Fibroblast of villous mesenchyme (primary cell): ENCODE measurements around the gene PXMP4. TPM values are rescaled to one million over a fixed set of nuclear protein-coding genes. Genes with fewer than 3 reads are reported as not detected.

Source experiments
- DNase-seq: peaks from one replicate; pipeline ENCODE4 v3.0.0-alpha.2; 2010; ENCODE audit warnings: low read depth
- H3K4me3 ChIP-seq: 2 replicates; pipeline ENCODE4 v1.5.1; 2011; ENCODE audit warnings: low read depth, mild to moderate bottlenecking, low read length
- total RNA-seq: library from RNA; depleted of rRNA; stranded (reverse); fragments of >200 nt; gene quantifications from 2 replicates; pipeline ENCODE4 v1.2.3, GENCODE V29; 2012
- TF ChIP-seq, protein P1 (sequence below): IDR thresholded peaks from 2 replicates; pipeline ENCODE4 v1.5.1; 2012; ENCODE audit warnings: low read depth, mild to moderate bottlenecking, low read length; ENCODE audit not compliant: insufficient read depth

The PXMP4 gene
- total RNA-seq, 1 donor, result 5.2 TPM

DNA sequence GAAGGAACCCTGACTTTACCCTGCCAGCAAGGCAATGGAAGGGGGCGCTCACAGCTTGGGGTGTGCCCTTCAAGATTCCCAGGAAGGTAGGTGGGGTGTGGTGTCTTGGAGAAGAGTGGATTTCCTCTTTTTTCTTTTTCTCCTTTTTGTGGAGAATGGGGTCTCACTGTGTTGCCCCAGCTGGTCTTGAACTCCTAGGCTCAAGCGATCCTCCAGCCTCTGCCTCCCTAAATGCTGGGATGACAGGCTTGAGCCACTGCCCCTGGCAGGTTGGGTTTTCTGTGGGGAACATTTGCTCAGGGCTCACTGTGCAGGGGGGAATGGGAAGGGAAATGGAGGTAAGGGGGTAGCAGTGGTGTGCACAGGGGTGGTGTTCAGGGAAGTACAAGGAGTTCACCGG lies 7.7 kb upstream of the PXMP4 start:
- TF ChIP-seq, protein P1, sequence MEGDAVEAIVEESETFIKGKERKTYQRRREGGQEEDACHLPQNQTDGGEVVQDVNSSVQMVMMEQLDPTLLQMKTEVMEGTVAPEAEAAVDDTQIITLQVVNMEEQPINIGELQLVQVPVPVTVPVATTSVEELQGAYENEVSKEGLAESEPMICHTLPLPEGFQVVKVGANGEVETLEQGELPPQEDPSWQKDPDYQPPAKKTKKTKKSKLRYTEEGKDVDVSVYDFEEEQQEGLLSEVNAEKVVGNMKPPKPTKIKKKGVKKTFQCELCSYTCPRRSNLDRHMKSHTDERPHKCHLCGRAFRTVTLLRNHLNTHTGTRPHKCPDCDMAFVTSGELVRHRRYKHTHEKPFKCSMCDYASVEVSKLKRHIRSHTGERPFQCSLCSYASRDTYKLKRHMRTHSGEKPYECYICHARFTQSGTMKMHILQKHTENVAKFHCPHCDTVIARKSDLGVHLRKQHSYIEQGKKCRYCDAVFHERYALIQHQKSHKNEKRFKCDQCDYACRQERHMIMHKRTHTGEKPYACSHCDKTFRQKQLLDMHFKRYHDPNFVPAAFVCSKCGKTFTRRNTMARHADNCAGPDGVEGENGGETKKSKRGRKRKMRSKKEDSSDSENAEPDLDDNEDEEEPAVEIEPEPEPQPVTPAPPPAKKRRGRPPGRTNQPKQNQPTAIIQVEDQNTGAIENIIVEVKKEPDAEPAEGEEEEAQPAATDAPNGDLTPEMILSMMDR, result no peak
- H3K4me3 ChIP-seq, result no peak overlapping the region
- DNase-seq, result no peak

DNA sequence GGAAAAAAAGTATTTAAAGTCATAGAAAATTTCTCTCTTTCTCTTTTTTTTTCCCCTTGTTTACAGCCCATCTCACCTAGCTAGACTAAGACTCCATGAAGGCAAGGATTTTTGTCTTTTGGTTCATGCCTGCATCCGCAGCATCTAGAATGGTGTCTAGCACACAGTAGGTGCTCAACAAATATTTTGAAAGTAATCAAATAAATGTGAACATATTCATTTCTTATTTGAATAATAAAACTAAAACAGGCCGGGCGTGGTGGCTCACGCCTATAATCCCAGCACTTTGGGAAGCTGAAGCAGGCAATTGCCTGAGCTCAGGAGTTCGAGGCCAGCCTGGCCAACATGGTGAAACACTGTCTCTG lies 7.0 kb upstream of the PXMP4 start:
- DNase-seq, result no peak
- TF ChIP-seq, protein P1, result no peak
- no peak overlapping the region for H3K4me3 ChIP-seq

DNA sequence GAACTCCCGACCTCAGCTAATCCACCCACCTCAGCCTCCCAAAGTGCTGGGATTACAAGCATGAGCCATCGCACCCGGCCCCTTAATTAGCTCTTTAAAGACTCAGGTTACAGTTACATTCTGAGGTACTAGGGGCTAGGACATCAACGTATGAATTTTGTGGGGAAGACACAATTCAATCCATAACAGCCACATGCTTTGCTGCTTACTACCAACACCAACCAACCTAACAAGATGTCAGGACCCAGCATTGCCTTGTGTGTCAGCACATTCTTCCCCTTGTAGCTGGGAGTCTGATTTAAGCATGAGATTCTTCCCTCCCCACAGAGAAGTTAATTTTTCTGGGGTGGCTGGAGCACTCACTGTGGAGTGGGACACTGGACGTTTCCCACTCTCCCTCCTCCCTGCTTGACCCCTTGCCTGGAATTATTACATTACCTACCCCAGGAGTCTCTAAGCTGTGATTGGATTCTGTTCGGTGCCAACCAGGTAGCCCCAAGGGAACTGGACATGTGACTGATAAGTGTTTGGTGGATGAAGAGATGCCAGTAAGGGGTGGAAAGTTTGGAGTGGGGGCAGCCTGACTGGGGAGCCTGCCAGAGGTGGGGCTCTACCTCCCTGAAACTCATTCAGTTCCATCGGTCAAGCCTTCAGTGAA lies 5.6 kb upstream of the PXMP4 start:
- no peak overlapping the region for H3K4me3 ChIP-seq
- TF ChIP-seq, protein P1, result no peak
- no peak for DNase-seq

DNA sequence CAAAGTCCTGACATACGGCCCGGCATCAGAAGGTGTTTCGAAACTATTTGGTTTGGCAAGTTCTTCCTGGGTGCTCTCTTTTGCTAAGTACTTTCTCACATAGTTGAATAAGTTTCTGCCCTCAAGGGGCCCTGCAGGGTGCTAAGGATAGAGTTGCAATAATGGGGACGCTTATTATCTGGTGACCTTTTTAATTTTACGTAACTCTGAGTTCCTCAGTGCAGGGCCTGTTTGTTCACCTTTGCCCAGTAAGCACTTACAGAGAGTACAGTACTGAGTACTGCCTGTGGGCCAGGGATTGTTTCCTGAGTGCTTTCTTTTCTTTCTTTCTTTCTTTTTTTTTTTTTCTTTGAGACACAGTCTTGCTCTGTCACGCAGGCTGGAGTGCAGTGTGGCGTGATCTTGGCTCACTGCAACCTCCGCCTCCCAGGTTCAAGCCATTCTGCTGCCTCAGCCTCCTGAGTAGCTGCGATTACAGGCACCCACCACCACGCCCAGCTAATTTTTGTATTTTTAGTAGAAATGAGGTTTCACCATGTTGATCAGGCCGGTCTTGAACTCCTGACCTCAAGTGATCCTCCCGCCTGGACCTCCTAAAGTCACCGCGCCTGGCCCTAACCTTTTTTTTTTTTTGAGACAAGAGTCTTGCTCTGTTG lies 4.5 kb upstream of the PXMP4 start:
- peak; percentile 21 for DNase-seq
- no peak overlapping the region for H3K4me3 ChIP-seq
- TF ChIP-seq, protein P1, result no peak

DNA sequence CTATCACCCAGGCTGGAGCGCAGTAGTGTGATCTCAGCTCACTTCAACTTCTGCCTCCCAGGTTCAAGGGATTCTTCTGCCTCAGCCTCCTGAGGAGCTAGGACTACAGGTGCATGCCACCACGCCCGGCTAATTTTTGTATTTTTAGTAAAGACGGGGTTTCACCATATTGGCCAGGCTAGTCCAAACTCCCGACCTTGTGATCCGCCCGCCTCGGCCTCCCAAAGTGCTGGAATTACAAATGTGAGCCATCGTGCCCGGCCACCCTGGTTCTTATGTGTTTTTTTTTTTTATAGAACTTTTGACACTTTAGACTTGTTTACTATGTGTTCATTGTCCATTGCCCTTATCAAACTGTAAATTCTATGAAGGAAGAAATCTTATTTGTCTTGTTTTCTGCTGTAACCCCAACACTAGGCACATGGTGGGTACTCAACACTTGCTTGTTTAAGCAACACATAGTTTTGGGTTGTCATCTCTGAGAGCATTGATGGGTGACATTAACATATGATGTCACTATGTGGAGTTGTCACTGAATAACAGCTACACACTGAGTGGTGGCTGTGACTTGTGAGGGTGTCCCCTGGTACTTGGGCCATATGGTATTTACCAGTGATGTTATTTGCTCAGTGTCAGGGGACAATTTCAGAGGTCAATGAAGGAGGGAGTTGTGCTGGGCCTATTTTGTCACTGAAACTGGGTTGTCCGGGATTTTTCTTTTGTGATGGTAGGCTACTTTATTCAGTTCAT lies 1.5 kb upstream of the PXMP4 start:
- DNase-seq, result no peak
- TF ChIP-seq, protein P1, result no peak
- no peak overlapping the region for H3K4me3 ChIP-seq

DNA sequence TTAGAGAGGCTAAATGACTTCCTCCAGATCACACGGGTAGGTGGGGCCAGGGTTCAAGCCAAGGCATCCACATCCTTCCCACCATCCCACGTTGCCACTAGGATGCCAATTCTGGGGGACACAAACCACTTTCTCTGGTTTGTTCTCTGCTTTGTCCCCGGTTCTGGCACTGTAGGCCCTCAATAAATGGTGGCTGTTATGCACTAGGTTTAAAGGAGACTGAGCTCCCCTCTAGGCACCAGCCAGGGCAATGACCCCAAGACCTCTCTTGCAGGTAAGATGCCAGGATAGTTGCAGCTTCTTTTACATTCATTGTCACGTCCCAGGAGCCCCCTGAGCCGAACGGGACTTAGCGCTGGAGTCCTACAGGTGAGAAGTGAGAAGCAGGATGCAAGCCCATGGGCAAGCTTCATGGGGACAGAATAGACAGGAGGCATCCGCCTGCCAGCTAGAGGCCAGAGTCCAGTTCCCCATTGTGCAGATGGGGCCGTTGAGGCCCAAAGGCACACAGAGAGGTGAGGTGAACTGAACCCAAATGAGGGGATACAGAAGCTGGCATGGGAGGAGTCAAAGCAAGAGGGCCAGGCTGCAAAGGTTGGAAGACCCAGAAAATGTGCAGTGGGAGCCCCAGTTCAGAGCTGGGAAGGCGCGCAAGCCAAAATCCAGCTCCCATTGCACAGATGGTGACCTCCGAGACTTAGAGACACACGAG lies 677 bp downstream of the PXMP4 start:
- H3K4me3 ChIP-seq, result peak overlapping the region; percentile 80
- DNase-seq, result no peak
- TF ChIP-seq, protein P1, result no peak
